ENCODE measurements around the gene CDC20.

The CDC20 gene

GRCh38 chr1:43349594-43350306 lies 9.0 kb upstream of the CDC20 start:
- H3K36me3 ChIP-seq (ENCODE audit: insufficient read depth, low read length), result no peaks in the 10 kb centered on the region
- H3K4me3 ChIP-seq (ENCODE audit: low read depth in 1 of 2, low read length in 2 of 2), result peak overlapping the region; percentile 6 to 60
- H3K27ac ChIP-seq (ENCODE audit: low read depth, low read length), result peak overlapping the region; percentile 74
- peak overlapping the region; percentile 45 for H3K9ac ChIP-seq (ENCODE audit: low read length)
- peaks cover 12% of the 10 kb centered on the region for H3K4me1 ChIP-seq (ENCODE audit: insufficient read depth, low read length)
- no peaks in the 10 kb centered on the region for H3K9me3 ChIP-seq (ENCODE audit: low read length)
- no peaks in the 10 kb centered on the region for H3K27me3 ChIP-seq (ENCODE audit: control insufficient read depth in 1 of 2, insufficient read depth in 2 of 2, low read length in 2 of 2)

GRCh38 chr1:43350976-43351375 lies 7.8 kb upstream of the CDC20 start:
- Histone ChIP-seq H3K4me1 (ENCODE audit: insufficient read depth, low read length) (peaks cover 12% of the 10 kb centered on the region), H3K9me3 (ENCODE audit: low read length) (no peaks in the 10 kb centered on the region), H3K36me3 (ENCODE audit: insufficient read depth, low read length) (no peaks in the 10 kb centered on the region), H3K27ac (ENCODE audit: low read depth, low read length) (no peak overlapping the region), H3K27me3 (ENCODE audit: control insufficient read depth in 1 of 2, insufficient read depth in 2 of 2, low read length in 2 of 2) (no peaks in the 10 kb centered on the region), H3K4me3 (ENCODE audit: low read depth in 1 of 2, low read length in 2 of 2) (no peak overlapping the region), H3K9ac (ENCODE audit: low read length) (no peak overlapping the region)

- no peak overlapping the region for H3K4me3 ChIP-seq (ENCODE audit: low read depth in 1 of 2, low read length in 2 of 2)
- no peaks in the 10 kb centered on the region for H3K27me3 ChIP-seq (ENCODE audit: control insufficient read depth in 1 of 2, insufficient read depth in 2 of 2, low read length in 2 of 2)
- no peaks in the 10 kb centered on the region for H3K9me3 ChIP-seq (ENCODE audit: low read length)
- H3K4me1 ChIP-seq (ENCODE audit: insufficient read depth, low read length), result peaks cover 12% of the 10 kb centered on the region
- H3K36me3 ChIP-seq (ENCODE audit: insufficient read depth, low read length), result no peaks in the 10 kb centered on the region
- no peak overlapping the region for H3K27ac ChIP-seq (ENCODE audit: low read depth, low read length)
- H3K9ac ChIP-seq (ENCODE audit: low read length), result no peak overlapping the region
These were observed 7.1 kb upstream of the CDC20 start for GRCh38 chr1:43351421-43352350.

GRCh38 chr1:43352351-43352705 lies 6.5 kb upstream of the CDC20 start:
- H3K9ac ChIP-seq (ENCODE audit: low read length), result no peak overlapping the region
- H3K27ac ChIP-seq (ENCODE audit: low read depth, low read length), result no peak overlapping the region
- H3K4me3 ChIP-seq (ENCODE audit: low read depth in 1 of 2, low read length in 2 of 2), result no peak overlapping the region
- H3K9me3 ChIP-seq (ENCODE audit: low read length), result no peaks in the 10 kb centered on the region
- peaks cover 12% of the 10 kb centered on the region for H3K4me1 ChIP-seq (ENCODE audit: insufficient read depth, low read length)
- H3K27me3 ChIP-seq (ENCODE audit: control insufficient read depth in 1 of 2, insufficient read depth in 2 of 2, low read length in 2 of 2), result no peaks in the 10 kb centered on the region
- no peaks in the 10 kb centered on the region for H3K36me3 ChIP-seq (ENCODE audit: insufficient read depth, low read length)

GRCh38 chr1:43352881-43353280 lies 5.9 kb upstream of the CDC20 start:
- H3K9ac ChIP-seq (ENCODE audit: low read length), result no peak overlapping the region
- H3K36me3 ChIP-seq (ENCODE audit: insufficient read depth, low read length), result no peaks in the 10 kb centered on the region

GRCh38 chr1:43354471-43354870 lies 4.3 kb upstream of the CDC20 start:
- Histone ChIP-seq H3K27ac (ENCODE audit: low read depth, low read length) (no peak overlapping the region), H3K9ac (ENCODE audit: low read length) (no peak overlapping the region), H3K9me3 (ENCODE audit: low read length) (no peaks in the 10 kb centered on the region), H3K4me3 (ENCODE audit: low read depth in 1 of 2, low read length in 2 of 2) (no peak overlapping the region), H3K4me1 (ENCODE audit: insufficient read depth, low read length) (peaks cover 24% of the 10 kb centered on the region), H3K36me3 (ENCODE audit: insufficient read depth, low read length) (no peaks in the 10 kb centered on the region), H3K27me3 (ENCODE audit: control insufficient read depth in 1 of 2, insufficient read depth in 2 of 2, low read length in 2 of 2) (no peaks in the 10 kb centered on the region)

More at GRCh38 chr1:43352881-43353280, 5.9 kb upstream of the CDC20 start:
- H3K4me3 ChIP-seq (ENCODE audit: low read depth in 1 of 2, low read length in 2 of 2), result no peak overlapping the region
- H3K27ac ChIP-seq (ENCODE audit: low read depth, low read length), result no peak overlapping the region
- H3K4me1 ChIP-seq (ENCODE audit: insufficient read depth, low read length), result peaks cover 14% of the 10 kb centered on the region
- no peaks in the 10 kb centered on the region for H3K27me3 ChIP-seq (ENCODE audit: control insufficient read depth in 1 of 2, insufficient read depth in 2 of 2, low read length in 2 of 2)
- H3K9me3 ChIP-seq (ENCODE audit: low read length), result no peaks in the 10 kb centered on the region

GRCh38 chr1:43354936-43355335 lies 3.8 kb upstream of the CDC20 start:
- H3K36me3 ChIP-seq (ENCODE audit: insufficient read depth, low read length), result no peaks in the 10 kb centered on the region
- no peaks in the 10 kb centered on the region for H3K27me3 ChIP-seq (ENCODE audit: control insufficient read depth in 1 of 2, insufficient read depth in 2 of 2, low read length in 2 of 2)
- H3K9ac ChIP-seq (ENCODE audit: low read length), result no peak overlapping the region
- H3K4me3 ChIP-seq (ENCODE audit: low read depth in 1 of 2, low read length in 2 of 2), result no peak overlapping the region
- H3K4me1 ChIP-seq (ENCODE audit: insufficient read depth, low read length), result peaks cover 19% of the 10 kb centered on the region
- H3K9me3 ChIP-seq (ENCODE audit: low read length), result no peaks in the 10 kb centered on the region
- H3K27ac ChIP-seq (ENCODE audit: low read depth, low read length), result no peak overlapping the region

GRCh38 chr1:43357251-43357650 lies 1.5 kb upstream of the CDC20 start:
- Histone ChIP-seq H3K9me3 (ENCODE audit: low read length) (no peaks in the 10 kb centered on the region), H3K9ac (ENCODE audit: low read length) (no peak overlapping the region), H3K4me1 (ENCODE audit: insufficient read depth, low read length) (peaks cover 13% of the 10 kb centered on the region), H3K27me3 (ENCODE audit: control insufficient read depth in 1 of 2, insufficient read depth in 2 of 2, low read length in 2 of 2) (no peaks in the 10 kb centered on the region), H3K4me3 (ENCODE audit: low read depth in 1 of 2, low read length in 2 of 2) (no peak overlapping the region), H3K27ac (ENCODE audit: low read depth, low read length) (no peak overlapping the region), H3K36me3 (ENCODE audit: insufficient read depth, low read length) (peaks cover 6% of the 10 kb centered on the region)

- peaks cover 13% of the 10 kb centered on the region for H3K4me1 ChIP-seq (ENCODE audit: insufficient read depth, low read length)
- peak overlapping the region; percentile 93 for H3K27ac ChIP-seq (ENCODE audit: low read depth, low read length)
- H3K4me3 ChIP-seq (ENCODE audit: low read depth in 1 of 2, low read length in 2 of 2), result peak overlapping the region; percentile 52 to 96
- H3K9ac ChIP-seq (ENCODE audit: low read length), result peak overlapping the region; percentile 88
- H3K36me3 ChIP-seq (ENCODE audit: insufficient read depth, low read length), result peaks cover 14% of the 10 kb centered on the region
- H3K9me3 ChIP-seq (ENCODE audit: low read length), result no peaks in the 10 kb centered on the region
- no peaks in the 10 kb centered on the region for H3K27me3 ChIP-seq (ENCODE audit: control insufficient read depth in 1 of 2, insufficient read depth in 2 of 2, low read length in 2 of 2)
These were observed 548 bp upstream of the CDC20 start for GRCh38 chr1:43358121-43358745.

GRCh38 chr1:43359696-43360095 lies 915 bp downstream of the CDC20 start:
- Histone ChIP-seq H3K9ac (ENCODE audit: low read length) (no peak overlapping the region), H3K27ac (ENCODE audit: low read depth, low read length) (no peak overlapping the region), H3K9me3 (ENCODE audit: low read length) (no peaks in the 10 kb centered on the region), H3K4me3 (ENCODE audit: low read depth in 1 of 2, low read length in 2 of 2) (no peak overlapping the region), H3K4me1 (ENCODE audit: insufficient read depth, low read length) (peaks cover 13% of the 10 kb centered on the region), H3K27me3 (ENCODE audit: control insufficient read depth in 1 of 2, insufficient read depth in 2 of 2, low read length in 2 of 2) (no peaks in the 10 kb centered on the region), H3K36me3 (ENCODE audit: insufficient read depth, low read length) (peaks cover 28% of the 10 kb centered on the region)

GRCh38 chr1:43360616-43361015 lies 1.8 kb downstream of the CDC20 start:
- Histone ChIP-seq H3K9me3 (ENCODE audit: low read length) (no peaks in the 10 kb centered on the region), H3K27ac (ENCODE audit: low read depth, low read length) (no peak overlapping the region), H3K27me3 (ENCODE audit: control insufficient read depth in 1 of 2, insufficient read depth in 2 of 2, low read length in 2 of 2) (no peaks in the 10 kb centered on the region), H3K36me3 (ENCODE audit: insufficient read depth, low read length) (peaks cover 36% of the 10 kb centered on the region), H3K9ac (ENCODE audit: low read length) (no peak overlapping the region), H3K4me1 (ENCODE audit: insufficient read depth, low read length) (peaks cover 13% of the 10 kb centered on the region), H3K4me3 (ENCODE audit: low read depth in 1 of 2, low read length in 2 of 2) (no peak overlapping the region)
